ENCODE data around the gene ERC2. TPM values are rescaled to one million over a fixed set of nuclear protein-coding genes. Genes with fewer than 3 reads are reported as not detected.

The ERC2 gene
- total RNA-seq, 2 donors from 2014 or later = 0.21 to 0.30 TPM

DNA sequence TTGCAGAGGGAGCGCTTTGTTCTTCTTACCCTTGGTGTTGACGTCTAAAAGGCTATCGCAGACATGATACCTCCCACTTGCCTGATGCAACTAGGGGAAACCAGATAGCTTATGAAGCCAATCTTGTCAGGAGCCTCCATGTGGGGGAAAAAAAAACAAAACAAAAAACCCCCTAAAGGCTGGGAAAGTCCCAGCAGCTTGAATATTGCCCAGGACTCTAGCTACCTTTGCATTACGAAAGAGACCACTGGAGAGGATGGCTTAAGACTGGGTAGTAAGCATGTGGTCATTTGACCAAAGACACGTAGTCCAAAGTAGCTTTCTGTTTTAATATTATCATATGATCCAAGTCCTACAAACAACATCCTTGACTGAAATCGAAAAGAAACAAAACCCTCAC lies 860.4 kb downstream of the ERC2 start:
- H3K4me1 ChIP-seq = no peaks in the 10 kb centered on the region
- intact Hi-C loops (cut with DNase I) = no loop called here
- TF ChIP-seq CTCF (IDR thresholded peaks at IDR 0.05) = no peak

GRCh38 chr3:55607175-55607574 lies 861.1 kb downstream of the ERC2 start:
- Histone ChIP-seq H3K27me3 (no peaks in the 10 kb centered on the region), H3K4me1 (no peaks in the 10 kb centered on the region), H3K36me3 (no peaks in the 10 kb centered on the region), H3K4me3 (no peak overlapping the region), H3K9me3 (no peaks in the 10 kb centered on the region), H3K27ac (no peak overlapping the region), H3K9ac (ENCODE audit: low read depth in 2 of 2, low read length in 2 of 2) (no peak overlapping the region)
- intact Hi-C loops (cut with DNase I) = no loop called here
- no peak for TF ChIP-seq CTCF (IDR thresholded peaks at IDR 0.05)
- no peak for DNase-seq

More for the DNA sequence above, 860.4 kb downstream of the ERC2 start:
- Histone ChIP-seq H3K9me3 (no peaks in the 10 kb centered on the region), H3K27me3 (no peaks in the 10 kb centered on the region), H3K27ac (no peak overlapping the region), H3K36me3 (no peaks in the 10 kb centered on the region), H3K9ac (ENCODE audit: low read depth in 2 of 2, low read length in 2 of 2) (no peak overlapping the region), H3K4me3 (no peak overlapping the region)
- DNase-seq = no peak

- no peak for TF ChIP-seq CTCF (IDR thresholded peaks at IDR 0.05)
- Histone ChIP-seq H3K9ac (ENCODE audit: low read depth in 2 of 2, low read length in 2 of 2) (no peak overlapping the region), H3K4me3 (no peak overlapping the region), H3K27me3 (no peaks in the 10 kb centered on the region), H3K27ac (no peak overlapping the region), H3K9me3 (no peaks in the 10 kb centered on the region), H3K36me3 (no peaks in the 10 kb centered on the region), H3K4me1 (no peaks in the 10 kb centered on the region)
- intact Hi-C loops (cut with DNase I) = no loop called here
- no peak for DNase-seq
These were observed 862.6 kb downstream of the ERC2 start for GRCh38 chr3:55605443-55606236.

DNA sequence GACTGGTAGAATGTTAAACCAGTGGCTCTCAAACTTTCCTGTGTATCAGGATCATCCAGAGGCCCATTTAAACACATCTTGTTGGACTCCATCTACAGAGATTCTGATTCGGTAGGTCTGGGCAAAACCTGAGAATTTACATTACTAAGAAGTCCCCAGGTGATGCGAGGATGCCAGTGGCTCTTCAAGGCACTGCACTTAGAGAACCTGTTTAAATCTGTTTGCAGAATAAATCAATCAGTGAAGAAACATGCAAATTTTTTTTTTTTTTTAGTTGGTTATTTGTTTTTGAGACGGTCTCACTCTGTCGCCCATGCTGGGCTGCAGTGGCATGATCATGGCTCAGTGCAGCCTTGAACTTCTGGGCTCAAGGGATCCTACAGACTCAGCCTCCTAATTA lies 863.4 kb downstream of the ERC2 start:
- no peaks in the 10 kb centered on the region for H3K27me3 ChIP-seq
- H3K36me3 ChIP-seq = no peaks in the 10 kb centered on the region
- no peak for TF ChIP-seq CTCF (IDR thresholded peaks at IDR 0.05)
- H3K4me1 ChIP-seq = no peaks in the 10 kb centered on the region
- no peaks in the 10 kb centered on the region for H3K9me3 ChIP-seq
- intact Hi-C loops (cut with DNase I) = no loop called here
- H3K27ac ChIP-seq = no peak overlapping the region
- H3K9ac ChIP-seq (ENCODE audit: low read depth in 2 of 2, low read length in 2 of 2) = no peak overlapping the region
- DNase-seq = no peak
- H3K4me3 ChIP-seq = no peak overlapping the region

- H3K9ac ChIP-seq (ENCODE audit: low read depth in 2 of 2, low read length in 2 of 2) = no peak overlapping the region
- no peak overlapping the region for H3K4me3 ChIP-seq
- H3K9me3 ChIP-seq = no peaks in the 10 kb centered on the region
- H3K36me3 ChIP-seq = no peaks in the 10 kb centered on the region
- no peaks in the 10 kb centered on the region for H3K4me1 ChIP-seq
- no peak for TF ChIP-seq CTCF (IDR thresholded peaks at IDR 0.05)
- H3K27me3 ChIP-seq = no peaks in the 10 kb centered on the region
- no peak for DNase-seq
- H3K27ac ChIP-seq = no peak overlapping the region
- intact Hi-C loops (cut with DNase I) = no loop called here
These were observed 863.9 kb downstream of the ERC2 start for GRCh38 chr3:55604402-55604801.
